Measurements from ENCODE around the gene TUBB2B. TPM values are rescaled to one million over a fixed set of nuclear protein-coding genes. Genes with fewer than 3 reads are reported as not detected.

TUBB2B gene
- total RNA-seq, 1 donor from 2014 or later, result 119 TPM

DNA sequence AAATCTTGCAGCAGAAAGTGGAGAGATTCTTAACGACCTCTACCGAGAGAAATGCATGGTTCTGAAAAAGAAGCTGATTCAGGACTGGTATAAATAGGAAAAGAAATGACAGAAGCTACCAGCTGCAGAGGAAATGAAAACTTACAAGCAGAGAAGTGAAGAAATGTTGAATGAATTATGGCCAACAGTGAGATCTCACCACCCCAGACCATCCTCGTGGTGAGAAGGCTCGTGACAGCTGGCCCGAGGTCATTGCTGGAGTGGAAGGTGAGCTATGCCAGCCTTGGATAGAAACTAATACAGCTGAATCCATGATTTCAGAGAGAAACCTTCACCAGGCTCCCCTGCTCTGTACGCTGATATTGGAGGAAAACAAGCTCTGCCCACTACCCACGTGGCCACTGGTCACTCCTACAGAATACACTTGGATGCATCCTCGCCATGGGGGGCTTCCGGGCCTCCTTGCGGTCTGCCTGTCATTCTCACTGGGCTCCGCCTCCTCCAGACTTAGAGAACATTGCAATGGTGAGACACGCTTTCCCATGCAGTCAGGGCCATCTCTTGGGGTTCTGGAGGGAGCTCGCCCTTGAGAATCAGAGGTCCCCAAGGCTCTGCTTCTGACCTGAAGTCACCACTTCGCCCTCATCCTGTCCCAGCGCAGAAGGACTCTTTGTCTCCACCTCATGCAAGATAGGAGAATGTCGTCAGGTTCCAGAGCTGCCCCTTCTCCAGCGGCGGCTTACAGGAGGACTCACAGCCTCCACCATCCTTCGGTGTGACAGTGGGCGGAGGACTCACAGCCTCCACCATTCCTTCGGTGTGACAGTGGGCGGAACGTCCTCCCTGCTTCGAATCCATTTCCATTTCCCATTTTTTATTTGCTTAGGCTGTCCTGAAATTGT is 10.6 kb upstream of the TUBB2B start:
- DNase-seq (ENCODE audit: low spot score), result no peak
- TF ChIP-seq, protein P1, sequence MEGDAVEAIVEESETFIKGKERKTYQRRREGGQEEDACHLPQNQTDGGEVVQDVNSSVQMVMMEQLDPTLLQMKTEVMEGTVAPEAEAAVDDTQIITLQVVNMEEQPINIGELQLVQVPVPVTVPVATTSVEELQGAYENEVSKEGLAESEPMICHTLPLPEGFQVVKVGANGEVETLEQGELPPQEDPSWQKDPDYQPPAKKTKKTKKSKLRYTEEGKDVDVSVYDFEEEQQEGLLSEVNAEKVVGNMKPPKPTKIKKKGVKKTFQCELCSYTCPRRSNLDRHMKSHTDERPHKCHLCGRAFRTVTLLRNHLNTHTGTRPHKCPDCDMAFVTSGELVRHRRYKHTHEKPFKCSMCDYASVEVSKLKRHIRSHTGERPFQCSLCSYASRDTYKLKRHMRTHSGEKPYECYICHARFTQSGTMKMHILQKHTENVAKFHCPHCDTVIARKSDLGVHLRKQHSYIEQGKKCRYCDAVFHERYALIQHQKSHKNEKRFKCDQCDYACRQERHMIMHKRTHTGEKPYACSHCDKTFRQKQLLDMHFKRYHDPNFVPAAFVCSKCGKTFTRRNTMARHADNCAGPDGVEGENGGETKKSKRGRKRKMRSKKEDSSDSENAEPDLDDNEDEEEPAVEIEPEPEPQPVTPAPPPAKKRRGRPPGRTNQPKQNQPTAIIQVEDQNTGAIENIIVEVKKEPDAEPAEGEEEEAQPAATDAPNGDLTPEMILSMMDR (IDR thresholded peaks at IDR 0.05), result peak; percentile 27
- Mint-ChIP-seq H3K27ac (ENCODE audit: unreplicated experiment) (peak overlapping the region; percentile 8), H3K9me3 (ENCODE audit: low read depth) (no peaks in the 10 kb centered on the region), H3K27me3 (ENCODE audit: low read depth) (no peaks in the 10 kb centered on the region), H3K4me3 (ENCODE audit: unreplicated experiment) (no peak overlapping the region), H3K36me3 (ENCODE audit: low read depth) (no peaks in the 10 kb centered on the region), H3K4me1 (ENCODE audit: low read depth) (peaks cover 8% of the 10 kb centered on the region)

DNA sequence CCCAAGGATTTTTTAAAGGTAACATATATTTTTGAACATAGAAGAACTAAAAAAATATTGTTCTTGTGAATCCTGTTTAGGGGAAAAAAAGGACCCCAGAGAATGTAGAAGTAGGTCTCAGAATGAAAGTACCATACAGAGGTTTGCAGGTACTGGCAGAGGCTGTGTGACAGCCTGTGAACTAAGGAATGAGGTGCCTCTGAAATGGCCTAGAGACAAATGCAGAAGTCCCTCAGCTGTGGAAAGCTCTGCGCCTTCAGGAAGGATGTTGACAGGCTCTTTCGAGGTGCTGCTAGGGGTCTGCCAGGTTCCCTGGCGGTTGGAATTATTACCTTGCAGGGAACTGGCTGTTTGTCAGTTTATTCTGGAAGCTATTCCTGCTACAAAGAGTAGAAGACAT is 8.6 kb upstream of the TUBB2B start:
- Mint-ChIP-seq H3K36me3 (ENCODE audit: low read depth) (no peaks in the 10 kb centered on the region), H3K9me3 (ENCODE audit: low read depth) (no peaks in the 10 kb centered on the region), H3K27me3 (ENCODE audit: low read depth) (no peaks in the 10 kb centered on the region), H3K27ac (ENCODE audit: unreplicated experiment) (no peak overlapping the region), H3K4me1 (ENCODE audit: low read depth) (peaks cover 21% of the 10 kb centered on the region), H3K4me3 (ENCODE audit: unreplicated experiment) (no peak overlapping the region)
- TF ChIP-seq, protein P1 (IDR thresholded peaks at IDR 0.05), result no peak
- DNase-seq (ENCODE audit: low spot score), result no peak

DNA sequence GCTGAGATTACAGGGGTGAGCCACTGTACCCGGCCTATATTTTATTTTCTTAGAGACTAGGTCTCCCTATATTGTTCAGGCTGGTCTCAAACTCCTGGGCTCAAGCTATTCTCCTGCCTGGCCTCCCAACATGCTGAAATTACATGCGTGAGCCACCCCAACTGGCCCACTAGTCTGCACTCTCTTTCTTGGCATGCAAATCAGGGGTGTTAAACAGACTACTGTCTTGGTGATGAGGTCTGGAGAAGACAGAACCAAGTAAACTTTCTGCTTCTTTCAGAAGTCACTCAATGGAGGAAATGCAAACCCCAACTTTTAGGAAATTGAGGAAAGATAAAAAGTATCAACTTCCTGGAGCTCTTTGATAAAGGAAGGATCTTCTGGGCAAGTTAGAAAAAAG is 8.0 kb upstream of the TUBB2B start:
- TF ChIP-seq, protein P1 (IDR thresholded peaks at IDR 0.05), result no peak
- no peak overlapping the region for H3K4me3 Mint-ChIP-seq (ENCODE audit: unreplicated experiment)
- no peak for DNase-seq (ENCODE audit: low spot score)
- H3K27ac Mint-ChIP-seq (ENCODE audit: unreplicated experiment), result no peak overlapping the region
- H3K4me1 Mint-ChIP-seq (ENCODE audit: low read depth), result peaks cover 26% of the 10 kb centered on the region
- H3K27me3 Mint-ChIP-seq (ENCODE audit: low read depth), result no peaks in the 10 kb centered on the region
- H3K9me3 Mint-ChIP-seq (ENCODE audit: low read depth), result no peaks in the 10 kb centered on the region
- no peaks in the 10 kb centered on the region for H3K36me3 Mint-ChIP-seq (ENCODE audit: low read depth)

DNA sequence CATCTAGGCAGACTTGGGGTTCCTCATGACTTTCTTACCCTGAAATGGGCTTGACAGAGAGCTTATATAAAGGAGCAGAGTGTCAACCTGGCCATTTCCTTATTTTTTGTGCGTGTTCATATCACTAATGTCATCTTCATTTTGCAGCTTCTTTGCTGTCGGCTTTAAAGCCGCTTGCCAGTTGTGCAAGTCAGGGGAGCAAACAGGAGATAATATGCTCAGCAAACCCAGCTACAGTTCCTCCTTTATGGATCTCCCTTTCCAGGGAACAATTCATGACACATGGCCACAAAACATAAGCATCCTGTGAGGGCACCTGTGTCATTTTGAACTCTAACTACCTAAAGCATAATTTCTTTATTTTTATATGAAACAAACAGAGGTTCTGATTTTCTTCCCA is 6.5 kb upstream of the TUBB2B start:
- no peaks in the 10 kb centered on the region for H3K36me3 Mint-ChIP-seq (ENCODE audit: low read depth)
- TF ChIP-seq, protein P1 (IDR thresholded peaks at IDR 0.05), result no peak
- DNase-seq (ENCODE audit: low spot score), result no peak
- peaks cover 42% of the 10 kb centered on the region for H3K4me1 Mint-ChIP-seq (ENCODE audit: low read depth)
- no peaks in the 10 kb centered on the region for H3K27me3 Mint-ChIP-seq (ENCODE audit: low read depth)
- H3K9me3 Mint-ChIP-seq (ENCODE audit: low read depth), result no peaks in the 10 kb centered on the region
- H3K4me3 Mint-ChIP-seq (ENCODE audit: unreplicated experiment), result no peak overlapping the region
- no peak overlapping the region for H3K27ac Mint-ChIP-seq (ENCODE audit: unreplicated experiment)

DNA sequence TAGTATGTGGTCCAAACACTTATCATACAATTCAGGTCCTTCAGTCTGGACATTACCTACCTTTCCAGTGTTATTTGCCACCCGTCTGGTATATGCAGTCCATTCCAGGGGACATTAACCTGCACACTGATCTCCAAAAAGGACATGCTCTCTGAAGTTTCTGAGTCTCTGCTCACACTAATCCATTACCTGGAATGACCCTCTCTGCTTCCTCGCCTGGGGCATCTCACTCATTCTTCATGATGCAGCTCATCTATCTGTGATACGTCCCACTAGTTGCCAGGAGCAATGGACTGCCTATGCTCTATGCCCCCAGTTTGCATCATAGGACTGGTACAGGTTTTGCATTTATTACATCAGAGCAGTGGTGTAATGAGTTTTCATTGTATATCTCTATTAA is 5.9 kb upstream of the TUBB2B start:
- H3K27ac Mint-ChIP-seq (ENCODE audit: unreplicated experiment), result no peak overlapping the region
- no peak overlapping the region for H3K4me3 Mint-ChIP-seq (ENCODE audit: unreplicated experiment)
- no peaks in the 10 kb centered on the region for H3K9me3 Mint-ChIP-seq (ENCODE audit: low read depth)
- peaks cover 45% of the 10 kb centered on the region for H3K4me1 Mint-ChIP-seq (ENCODE audit: low read depth)
- H3K36me3 Mint-ChIP-seq (ENCODE audit: low read depth), result no peaks in the 10 kb centered on the region
- no peak for DNase-seq (ENCODE audit: low spot score)
- TF ChIP-seq, protein P1 (IDR thresholded peaks at IDR 0.05), result no peak
- H3K27me3 Mint-ChIP-seq (ENCODE audit: low read depth), result no peaks in the 10 kb centered on the region

All from chondrocyte (in vitro differentiated cells).